H1 (cell line): Measurements from ENCODE around the gene KRT77. TPM values are rescaled to one million over a fixed set of nuclear protein-coding genes. Genes with fewer than 3 reads are reported as not detected.

Source experiments
- CHD7 ChIP-seq: fragments of 300-600 bp; sonication (generic); IDR thresholded peaks from 2 replicates; pipeline ENCODE4 v1.7.1; 2012; ENCODE audit warnings: low read length, moderate library complexity, mild to moderate bottlenecking, inconsistent platforms; ENCODE audit not compliant: insufficient replicate concordance
- GABPA ChIP-seq: IDR thresholded peaks from 2 replicates; pipeline ENCODE4 v1.6.1; 2011; ENCODE audit warnings: mild to moderate bottlenecking, low read length, moderate library complexity, borderline replicate concordance; ENCODE audit not compliant: insufficient read depth
- RAD21 ChIP-seq, 2 experiments: IDR thresholded peaks in 1 of 2; conservative IDR thresholded peaks in 1 of 2; 2 replicates each; pipeline ENCODE4 v1.6.1; 2011; ENCODE audit warnings: low read depth in 2 of 2, low read length in 2 of 2, improper control_type of control experiment in 1 of 2, inconsistent platforms in 1 of 2, mild to moderate bottlenecking in 1 of 2, moderate library complexity in 1 of 2
- polyA plus RNA-seq, 7 experiments: library from polyadenylated mRNA; depleted of rRNA in 3 of 7; stranded (reverse) in 5 of 7; unstranded in 2 of 7; fragments of >200 nt in 5 of 7; fragments of 200-250 nt in 2 of 7; gene quantifications; 1 replicate in 5 of 7; 2 replicates in 1 of 7; 4 replicates in 1 of 7; pipeline versions ENCODE4 v1.2.1 to v1.2.3, GENCODE V29; 2011 to 2013; ENCODE audit warnings: missing spikeins in 2 of 7, mixed read lengths in 2 of 7
- total RNA-seq: library from RNA; stranded (reverse); fragmentation: NEBNext Ultra II Directional; extraction: Animal tissue kit (Norgen Biotek cat#: 25700); gene quantifications from 2 replicates; pipeline ENCODE4 v1.2.1, GENCODE V29; 2021

Gene KRT77
- total and polyA plus RNA-seq, 2 of the 8 experiments (the other 6 are each of a cell fraction or from before 2014, with no cell fraction given), result 0.02 TPM; not detected in 1

GRCh38 chr12:52741375-52742195 is 38.3 kb upstream of the KRT77 start (continued):
- TF ChIP-seq CHD7 (no peak), GABPA (peak; percentile 38; the same call in 1 of the 2 replicates), RAD21 (IDR thresholded peaks at IDR 0.05 in 1 of 2, conservative IDR thresholded peaks at IDR 0.05 in 1 of 2; ENCODE audit: low read depth in 2 of 2, low read length in 2 of 2) (0 out of 4 replicates have a peak, but pooled peaks of 1 of the 2 experiments have one; percentile 11)
